ENCODE results near the gene GP5.

DNA sequence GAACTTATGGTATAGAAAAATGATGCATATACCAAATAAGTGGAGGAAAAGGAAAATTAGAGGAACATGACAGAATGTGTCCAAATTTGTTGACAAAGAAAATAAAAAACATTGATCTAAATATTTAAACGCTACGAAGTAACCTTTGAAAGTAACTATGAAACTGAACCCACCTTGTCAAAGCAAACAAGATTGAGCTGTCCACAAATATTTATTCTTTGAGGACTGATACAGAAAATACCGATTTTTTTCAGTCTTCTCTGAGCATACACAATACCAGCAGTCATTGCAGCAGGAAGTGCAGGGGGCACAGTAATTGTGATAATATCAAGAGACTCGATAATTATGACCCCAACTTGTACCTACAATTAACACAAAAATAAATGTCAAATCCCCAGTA, 47.7 kb upstream of the GP5 start:
- TF ChIP-seq, protein P1, sequence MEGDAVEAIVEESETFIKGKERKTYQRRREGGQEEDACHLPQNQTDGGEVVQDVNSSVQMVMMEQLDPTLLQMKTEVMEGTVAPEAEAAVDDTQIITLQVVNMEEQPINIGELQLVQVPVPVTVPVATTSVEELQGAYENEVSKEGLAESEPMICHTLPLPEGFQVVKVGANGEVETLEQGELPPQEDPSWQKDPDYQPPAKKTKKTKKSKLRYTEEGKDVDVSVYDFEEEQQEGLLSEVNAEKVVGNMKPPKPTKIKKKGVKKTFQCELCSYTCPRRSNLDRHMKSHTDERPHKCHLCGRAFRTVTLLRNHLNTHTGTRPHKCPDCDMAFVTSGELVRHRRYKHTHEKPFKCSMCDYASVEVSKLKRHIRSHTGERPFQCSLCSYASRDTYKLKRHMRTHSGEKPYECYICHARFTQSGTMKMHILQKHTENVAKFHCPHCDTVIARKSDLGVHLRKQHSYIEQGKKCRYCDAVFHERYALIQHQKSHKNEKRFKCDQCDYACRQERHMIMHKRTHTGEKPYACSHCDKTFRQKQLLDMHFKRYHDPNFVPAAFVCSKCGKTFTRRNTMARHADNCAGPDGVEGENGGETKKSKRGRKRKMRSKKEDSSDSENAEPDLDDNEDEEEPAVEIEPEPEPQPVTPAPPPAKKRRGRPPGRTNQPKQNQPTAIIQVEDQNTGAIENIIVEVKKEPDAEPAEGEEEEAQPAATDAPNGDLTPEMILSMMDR (IDR thresholded peaks at IDR 0.05), result no peak
- no peak for TF ChIP-seq POLR2A (IDR thresholded peaks at IDR 0.05)
